Gastrocnemius medialis (tissue), 4 donors: Measurements from ENCODE around the gene DUSP16.
"Not testable (repeated sequence)": the region's sequence is repeated elsewhere in the genome, so short reads cannot be mapped to it uniquely, and the experiment has no call there.

ENCODE experiments used
- POLR2A ChIP-seq, 2 donors: fragments of 450-650 bp; IDR thresholded peaks; one replicate each; pipeline ENCODE4 v1.6.1; 2017; ENCODE audit warnings: antibody characterized with exemption in 2 of 2, mild to moderate bottlenecking in 2 of 2, moderate library complexity in 2 of 2
- TF ChIP-seq, protein P1 (sequence below), 5 experiments: fragments of 450-650 bp in 3 of 5; fragments of 200-600 bp in 2 of 5; sonication (generic) in 2 of 5; IDR thresholded peaks in 4 of 5; conservative IDR thresholded peaks in 1 of 5; 1 replicate in 4 of 5; 2 replicates in 1 of 5; pipeline ENCODE4 v1.5.1; 2016 to 2019; ENCODE audit warnings: antibody characterized with exemption in 5 of 5, mild to moderate bottlenecking in 3 of 5, moderate library complexity in 3 of 5

DNA sequence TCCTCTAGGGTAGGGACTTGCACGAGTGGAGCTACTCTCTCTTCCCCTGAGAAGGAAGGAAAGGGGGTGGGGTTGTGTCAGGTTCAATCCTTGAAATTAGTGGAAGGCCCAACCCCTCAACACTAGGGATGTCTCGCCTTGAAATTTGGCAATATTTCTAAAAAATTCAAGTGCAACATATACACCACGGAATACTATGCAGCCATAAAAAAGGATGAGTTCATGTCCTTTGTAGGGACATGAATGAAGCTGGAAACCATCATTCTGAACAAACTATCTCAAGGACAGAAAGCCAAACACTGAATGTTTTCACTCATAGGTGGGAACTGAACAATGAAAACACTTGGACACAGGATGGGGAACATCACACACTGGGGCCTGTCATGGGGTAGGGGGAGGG, 33.9 kb upstream of the DUSP16 start:
- TF ChIP-seq, protein P1, sequence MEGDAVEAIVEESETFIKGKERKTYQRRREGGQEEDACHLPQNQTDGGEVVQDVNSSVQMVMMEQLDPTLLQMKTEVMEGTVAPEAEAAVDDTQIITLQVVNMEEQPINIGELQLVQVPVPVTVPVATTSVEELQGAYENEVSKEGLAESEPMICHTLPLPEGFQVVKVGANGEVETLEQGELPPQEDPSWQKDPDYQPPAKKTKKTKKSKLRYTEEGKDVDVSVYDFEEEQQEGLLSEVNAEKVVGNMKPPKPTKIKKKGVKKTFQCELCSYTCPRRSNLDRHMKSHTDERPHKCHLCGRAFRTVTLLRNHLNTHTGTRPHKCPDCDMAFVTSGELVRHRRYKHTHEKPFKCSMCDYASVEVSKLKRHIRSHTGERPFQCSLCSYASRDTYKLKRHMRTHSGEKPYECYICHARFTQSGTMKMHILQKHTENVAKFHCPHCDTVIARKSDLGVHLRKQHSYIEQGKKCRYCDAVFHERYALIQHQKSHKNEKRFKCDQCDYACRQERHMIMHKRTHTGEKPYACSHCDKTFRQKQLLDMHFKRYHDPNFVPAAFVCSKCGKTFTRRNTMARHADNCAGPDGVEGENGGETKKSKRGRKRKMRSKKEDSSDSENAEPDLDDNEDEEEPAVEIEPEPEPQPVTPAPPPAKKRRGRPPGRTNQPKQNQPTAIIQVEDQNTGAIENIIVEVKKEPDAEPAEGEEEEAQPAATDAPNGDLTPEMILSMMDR (IDR thresholded peaks at IDR 0.05 in 4 of 5, conservative IDR thresholded peaks at IDR 0.05 in 1 of 5): not testable (repeated sequence)
- TF ChIP-seq POLR2A (IDR thresholded peaks at IDR 0.05): not testable (repeated sequence)
